HUES48 (cell line): Measurements from ENCODE around the gene TESK2.
A peak's percentile ranks its signal among the peaks of the same experiment; 100 is the strongest.
"Not testable (repeated sequence)": the region's sequence is repeated elsewhere in the genome, so short reads cannot be mapped to it uniquely, and the experiment has no call there.

Source experiments
- H3K27ac ChIP-seq: one replicate; pipeline ENCODE4 v1.7.0; 2013; ENCODE audit warnings: low read depth, low read length, inconsistent platforms
- H3K27me3 ChIP-seq: 2 replicates; pipeline ENCODE4 v1.6.1; 2013; ENCODE audit warnings: mild to moderate bottlenecking, low read length; ENCODE audit not compliant: control insufficient read depth, insufficient read depth
- H3K36me3 ChIP-seq: 2 replicates; pipeline ENCODE4 v1.6.1; 2013; ENCODE audit warnings: low read length; ENCODE audit not compliant: control insufficient read depth, insufficient read depth
- H3K4me1 ChIP-seq: 2 replicates; pipeline ENCODE4 v1.6.1; 2013; ENCODE audit warnings: mild to moderate bottlenecking, low read length; ENCODE audit not compliant: control insufficient read depth, insufficient read depth
- H3K4me3 ChIP-seq: 2 replicates; pipeline ENCODE4 v1.5.1; 2013; ENCODE audit warnings: mild to moderate bottlenecking, low read depth, low read length
- H3K9ac ChIP-seq: 2 replicates; pipeline ENCODE4 v1.6.1; 2013; ENCODE audit warnings: mild to moderate bottlenecking, low read depth, low read length, moderate library complexity
- H3K9me3 ChIP-seq: 2 replicates; pipeline ENCODE4 v1.6.1; 2013; ENCODE audit warnings: low read length; ENCODE audit not compliant: control insufficient read depth, insufficient read depth

TESK2 gene

DNA sequence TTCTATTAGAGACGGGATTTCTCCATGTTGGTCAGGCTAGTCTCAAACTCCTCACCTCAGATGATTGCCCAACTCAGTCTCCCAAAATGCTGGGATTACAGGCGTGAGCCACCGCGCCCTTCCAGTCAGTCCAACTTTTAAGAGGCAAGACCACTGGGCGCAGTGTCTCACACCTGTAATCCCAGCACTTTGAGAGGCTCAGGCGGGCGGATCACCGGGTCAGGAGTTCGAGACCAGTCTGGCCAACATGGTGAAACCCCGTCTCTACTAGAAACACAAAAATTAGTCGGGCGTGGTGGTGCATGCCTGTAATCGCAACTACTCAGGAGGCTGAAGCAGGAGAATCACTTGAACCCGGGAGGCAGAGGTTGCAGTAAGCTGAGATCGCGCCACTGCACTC lies 28.8 kb upstream of the TESK2 start:
- not testable (repeated sequence) for H3K27ac ChIP-seq, H3K9ac ChIP-seq, H3K9me3 ChIP-seq, H3K27me3 ChIP-seq
- Histone ChIP-seq H3K4me1 (peaks cover 26% of the 10 kb centered on the region), H3K4me3 (peak overlapping the region; percentile 91), H3K36me3 (peaks cover 43% of the 10 kb centered on the region)

- Histone ChIP-seq H3K4me1 (peaks cover 26% of the 10 kb centered on the region), H3K9me3 (no peaks in the 10 kb centered on the region), H3K27me3 (no peaks in the 10 kb centered on the region), H3K9ac (no peak overlapping the region), H3K4me3 (peak overlapping the region; percentile 91), H3K27ac (no peak overlapping the region), H3K36me3 (peaks cover 51% of the 10 kb centered on the region)
Measured at GRCh38 chr1:45518910-45519309, 27.9 kb upstream of the TESK2 start.

DNA sequence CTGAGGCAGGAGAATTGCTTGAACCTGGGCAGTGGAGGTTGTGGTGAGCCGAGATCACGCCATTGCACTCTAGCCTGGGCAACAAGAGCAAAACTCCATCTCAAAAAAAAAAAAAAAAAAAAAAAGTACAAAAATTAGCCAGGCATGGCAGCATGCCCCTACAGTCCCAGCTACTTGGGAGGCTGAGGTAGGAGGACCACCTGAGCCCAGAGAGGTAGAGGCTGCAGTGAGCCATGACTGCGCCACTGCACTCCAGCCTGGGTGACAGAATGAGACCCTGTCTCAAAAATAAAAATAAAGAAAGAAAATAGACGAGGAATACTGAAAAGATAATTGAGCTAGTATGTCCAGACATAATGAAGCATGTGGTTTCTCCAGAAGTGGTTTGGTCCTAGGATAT lies 27.4 kb upstream of the TESK2 start:
- H3K4me3 ChIP-seq = peak overlapping the region; percentile 91; the same call in 1 of the 2 replicates
- peaks cover 24% of the 10 kb centered on the region for H3K4me1 ChIP-seq
- not testable (repeated sequence) for H3K27ac ChIP-seq, H3K27me3 ChIP-seq, H3K9me3 ChIP-seq, H3K9ac ChIP-seq
- H3K36me3 ChIP-seq = peaks cover 57% of the 10 kb centered on the region

- Histone ChIP-seq H3K27me3 (no peaks in the 10 kb centered on the region), H3K9me3 (no peaks in the 10 kb centered on the region), H3K4me3 (no peak overlapping the region), H3K36me3 (peaks cover 76% of the 10 kb centered on the region), H3K9ac (no peak overlapping the region), H3K27ac (no peak overlapping the region), H3K4me1 (0 out of 2 replicates have a peak, but pooled peaks cover 10% of the 10 kb centered on the region)
Measured at GRCh38 chr1:45516465-45516864, 25.5 kb upstream of the TESK2 start.

DNA sequence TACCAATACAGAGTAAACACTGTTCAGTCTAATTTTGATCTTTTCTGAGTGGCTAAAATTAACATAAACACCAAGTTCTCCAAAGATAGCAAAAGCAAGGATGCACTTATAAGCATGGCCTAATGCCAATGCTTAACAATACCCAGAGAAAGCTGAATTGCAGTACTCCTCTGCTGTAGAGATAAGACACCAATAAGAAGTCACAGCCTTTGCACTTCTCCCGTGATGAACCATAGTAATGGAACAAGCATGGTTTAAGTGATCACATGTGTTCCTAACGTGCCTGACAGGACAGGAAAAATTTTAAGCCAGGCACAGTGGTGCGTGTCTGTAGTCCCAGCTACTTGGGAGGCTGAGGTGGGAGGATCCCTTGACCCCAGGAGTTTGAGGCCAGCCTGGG lies 25.1 kb upstream of the TESK2 start:
- peaks cover 80% of the 10 kb centered on the region for H3K36me3 ChIP-seq
- no peaks in the 10 kb centered on the region for H3K27me3 ChIP-seq
- H3K4me1 ChIP-seq = 0 out of 2 replicates have a peak, but pooled peaks cover 10% of the 10 kb centered on the region
- no peak overlapping the region for H3K4me3 ChIP-seq
- no peaks in the 10 kb centered on the region for H3K9me3 ChIP-seq
- H3K27ac ChIP-seq = no peak overlapping the region
- no peak overlapping the region for H3K9ac ChIP-seq

- not testable (repeated sequence) for H3K9ac ChIP-seq, H3K9me3 ChIP-seq, H3K27me3 ChIP-seq, H3K4me3 ChIP-seq, H3K4me1 ChIP-seq
- Histone ChIP-seq H3K36me3 (peaks cover 95% of the 10 kb centered on the region), H3K27ac (peak overlapping the region; percentile 43)
Measured at GRCh38 chr1:45513532-45514260, 22.7 kb upstream of the TESK2 start.

DNA sequence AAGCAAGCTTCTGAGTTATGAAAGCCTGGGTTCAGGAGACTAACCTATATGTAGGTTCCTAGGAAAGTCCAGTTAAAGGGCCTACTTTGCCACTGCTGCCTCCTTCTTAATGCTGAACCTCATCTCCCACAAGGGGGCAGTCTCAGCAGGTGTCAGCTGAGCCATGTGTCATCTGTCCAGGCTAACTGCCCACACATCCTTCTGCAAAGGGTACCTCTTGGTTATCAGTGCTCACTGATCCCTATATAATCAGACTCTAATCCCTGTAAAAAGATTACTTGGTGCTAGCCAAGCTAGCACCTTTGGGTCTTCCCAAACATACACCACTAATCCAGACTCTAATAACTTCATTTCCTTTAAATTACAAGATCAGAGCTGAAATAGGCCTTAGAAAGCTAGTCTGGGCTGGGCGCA lies 21.7 kb upstream of the TESK2 start:
- no peak overlapping the region for H3K27ac ChIP-seq
- H3K9ac ChIP-seq = no peak overlapping the region
- H3K27me3 ChIP-seq = no peaks in the 10 kb centered on the region
- peaks cover 96% of the 10 kb centered on the region for H3K36me3 ChIP-seq
- no peaks in the 10 kb centered on the region for H3K4me1 ChIP-seq
- H3K4me3 ChIP-seq = no peak overlapping the region
- H3K9me3 ChIP-seq = no peaks in the 10 kb centered on the region

DNA sequence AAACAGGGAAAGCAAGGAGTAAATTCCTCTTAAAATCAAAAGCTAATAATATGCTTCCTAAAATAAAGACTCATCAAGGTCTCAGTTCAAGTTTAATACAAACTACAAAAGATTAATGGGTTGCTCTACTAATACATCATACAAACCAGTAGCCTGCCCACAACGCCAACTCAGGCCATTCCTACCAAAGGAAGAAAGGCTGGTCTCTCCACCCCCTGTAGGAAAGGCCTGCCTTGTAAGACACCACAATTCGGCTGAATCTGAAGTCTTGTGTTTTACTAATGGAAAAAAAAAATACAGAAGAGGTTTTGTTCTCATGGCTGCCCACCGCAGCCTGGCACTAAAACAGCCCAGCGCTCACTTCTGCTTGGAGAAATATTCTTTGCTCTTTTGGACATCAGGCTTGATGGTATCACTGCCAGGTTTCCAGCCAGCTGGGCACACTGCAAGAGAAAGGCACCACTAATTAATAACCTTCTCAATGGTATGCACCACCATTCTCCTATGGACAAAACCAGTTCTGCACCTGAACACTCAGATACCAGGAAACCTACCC lies 20.1 kb upstream of the TESK2 start:
- Histone ChIP-seq H3K9ac (no peak overlapping the region), H3K27me3 (no peaks in the 10 kb centered on the region), H3K4me1 (no peaks in the 10 kb centered on the region), H3K9me3 (no peaks in the 10 kb centered on the region), H3K27ac (no peak overlapping the region), H3K4me3 (no peak overlapping the region), H3K36me3 (peaks cover 83% of the 10 kb centered on the region)

- no peaks in the 10 kb centered on the region for H3K9me3 ChIP-seq
- H3K4me3 ChIP-seq = no peak overlapping the region
- H3K27ac ChIP-seq = no peak overlapping the region
- no peak overlapping the region for H3K9ac ChIP-seq
- no peaks in the 10 kb centered on the region for H3K27me3 ChIP-seq
- no peaks in the 10 kb centered on the region for H3K4me1 ChIP-seq
- H3K36me3 ChIP-seq = peaks cover 76% of the 10 kb centered on the region
Measured at GRCh38 chr1:45510036-45510971, 19.3 kb upstream of the TESK2 start.

- Histone ChIP-seq H3K9me3 (no peaks in the 10 kb centered on the region), H3K36me3 (peaks cover 59% of the 10 kb centered on the region), H3K4me3 (no peak overlapping the region), H3K9ac (no peak overlapping the region), H3K27ac (no peak overlapping the region), H3K27me3 (no peaks in the 10 kb centered on the region), H3K4me1 (no peaks in the 10 kb centered on the region)
Measured at GRCh38 chr1:45508295-45509151, 17.6 kb upstream of the TESK2 start.
